Endothelial cell of umbilical vein (primary cell): ENCODE measurements around the gene VSX2. TPM values are rescaled to one million over a fixed set of nuclear protein-coding genes. Genes with fewer than 3 reads are reported as not detected.

Experiments used
- BruUV-seq: library from RNA; stranded (reverse); fragments of 400-500 nt; replicated peaks from 2 replicates; lab custom pipeline; 2021; lab: Mats Ljungman, UMichigan
- CTCF ChIA-PET: fragments of 300-600, 350-600 bp; sonication (Branson Sonifier 250); formaldehyde crosslinking; loops from one replicate; lab custom pipeline; 2021; ENCODE audit warnings: antibody characterized with exemption, inconsistent platforms; lab: Charles Lee
- POLR2A ChIA-PET: fragments of 300-600, 350-600 bp; sonication (Branson Sonifier 250); formaldehyde crosslinking; loops from one replicate; lab custom pipeline; 2021; ENCODE audit warnings: antibody characterized with exemption, inconsistent platforms; lab: Charles Lee
- DNase-seq: peaks from one replicate; pipeline ENCODE4 v3.0.0-alpha.2; 2011; ENCODE audit warnings: low read depth, low spot score
- FAIRE-seq: peaks from 2 replicates; lab custom pipeline; 2011; peaks lifted over from hg19 to GRCh38; lab: Jason Lieb, UNC
- H2AFZ ChIP-seq: 2 replicates; pipeline ENCODE4 v1.6.0; 2012; ENCODE audit warnings: low read depth, low read length, control low read depth, inconsistent platforms
- H3K27ac ChIP-seq: 2 replicates; pipeline ENCODE4 v1.5.1; 2011; ENCODE audit warnings: low read depth, mild to moderate bottlenecking, control low read depth, low read length, moderate library complexity; ENCODE audit not compliant: insufficient read depth
- H3K27me3 ChIP-seq, 2 experiments: 2 replicates each; pipeline versions ENCODE4 v1.6.0 to v1.6.1; 2011; ENCODE audit warnings: low read length in 2 of 2, mixed read lengths in 1 of 2; ENCODE audit not compliant: control insufficient read depth in 2 of 2, insufficient read depth in 2 of 2
- H3K36me3 ChIP-seq, 2 experiments: 2 replicates in 1 of 2; 3 replicates in 1 of 2; pipeline ENCODE4 v1.5.1; 2011; ENCODE audit warnings: low read length in 2 of 2, mild to moderate bottlenecking in 1 of 2, moderate library complexity in 1 of 2; ENCODE audit not compliant: control insufficient read depth in 2 of 2, insufficient read depth in 2 of 2; ENCODE audit errors: extremely low read depth in 1 of 2
- H3K4me1 ChIP-seq: 3 replicates; pipeline ENCODE4 v1.5.1; 2011; ENCODE audit warnings: mild to moderate bottlenecking, low read length; ENCODE audit not compliant: control insufficient read depth, insufficient read depth; ENCODE audit errors: extremely low read depth
- H3K4me2 ChIP-seq: 2 replicates; pipeline ENCODE4 v1.6.1; 2011; ENCODE audit warnings: low read length, control low read depth, mixed read lengths; ENCODE audit not compliant: insufficient read depth
- H3K4me3 ChIP-seq, 3 experiments: fragments of 200-600 bp in 1 of 3; sonication (generic), shearing (Covaris generic) in 1 of 3; replicated peaks in 1 of 3; 2 replicates each; pipeline ENCODE4 v1.5.1; 2011 to 2016; ENCODE audit warnings: control low read depth in 3 of 3, low read length in 3 of 3, mild to moderate bottlenecking in 2 of 3, inconsistent platforms in 1 of 3, low read depth in 1 of 3, moderate library complexity in 1 of 3; ENCODE audit not compliant: insufficient read depth in 1 of 3
- H3K79me2 ChIP-seq: 2 replicates; pipeline ENCODE4 v1.6.0; 2012; ENCODE audit warnings: low read length, inconsistent platforms; ENCODE audit not compliant: control insufficient read depth, insufficient read depth
- H3K9ac ChIP-seq: replicated peaks from 2 replicates; pipeline ENCODE3; 2011; ENCODE audit warnings: low read length, control low read depth; ENCODE audit not compliant: insufficient read depth; ENCODE audit errors: extremely low read depth
- H3K9me1 ChIP-seq: replicated peaks from 3 replicates; pipeline ENCODE4 v1.6.0; 2011; ENCODE audit warnings: mild to moderate bottlenecking, low read length; ENCODE audit not compliant: control insufficient read depth, insufficient read depth; ENCODE audit errors: extremely low read depth
- H3K9me3 ChIP-seq: replicated peaks from 2 replicates; pipeline ENCODE4 v1.5.1; 2012; ENCODE audit warnings: low read length, inconsistent platforms; ENCODE audit not compliant: control insufficient read depth, insufficient read depth
- H4K20me1 ChIP-seq: replicated peaks from 2 replicates; pipeline ENCODE3; 2011; ENCODE audit warnings: mild to moderate bottlenecking, low read length; ENCODE audit not compliant: control insufficient read depth, insufficient read depth; ENCODE audit errors: extremely low read depth
- JUN ChIP-seq: IDR thresholded peaks from 2 replicates; pipeline ENCODE4 v1.6.1; 2011; ENCODE audit warnings: borderline replicate concordance, low read depth; ENCODE audit not compliant: insufficient read length, insufficient read depth
- POLR2A ChIP-seq: IDR thresholded peaks from 2 replicates; pipeline ENCODE4 v1.6.1; 2012; ENCODE audit warnings: low read depth, mild to moderate bottlenecking, control low read depth, low read length
- POLR2AphosphoS5 ChIP-seq: IDR thresholded peaks from 2 replicates; pipeline ENCODE4 v1.6.1; 2012; ENCODE audit warnings: low read depth, mild to moderate bottlenecking, control low read depth, low read length, moderate library complexity; ENCODE audit not compliant: insufficient read depth
- dilution Hi-C: fragments of 300-500 bp; cut with MboI; formaldehyde crosslinking; loops from one replicate; pipeline ENCODE4 v1.15.0; 2019; ENCODE audit warnings: low sequenced_read_pairs; ENCODE audit not compliant: extremely low pct_ligation_motif_present
- intact Hi-C: fragments of 100-400 bp; cut with micrococcal nuclease; formaldehyde crosslinking; loops from one replicate; pipeline ENCODE4 v1.10.0; 2022
- polyA plus RNA-seq, 4 experiments: library from polyadenylated mRNA; depleted of rRNA in 3 of 4; stranded (reverse) in 3 of 4; unstranded in 1 of 4; fragments of >200 nt; gene quantifications; 2 replicates each; pipeline versions ENCODE4 v1.2.1 to v1.2.3, GENCODE V29; 2011 to 2012; ENCODE audit warnings: missing spikeins in 1 of 4
- total RNA-seq: library from RNA; stranded (reverse); gene quantifications from 2 replicates; pipeline ENCODE4 v1.2.3, GENCODE V29; 2021
- TF ChIP-seq, protein P1 (sequence below), 2 donors: IDR thresholded peaks; 1 replicate in 1 of 2; 2 replicates in 1 of 2; pipeline ENCODE4 v1.5.1; 2011; ENCODE audit warnings: low read length in 2 of 2, mild to moderate bottlenecking in 2 of 2, moderate library complexity in 2 of 2, control low read depth in 1 of 2, inconsistent platforms in 1 of 2, low read depth in 1 of 2; ENCODE audit not compliant: insufficient read depth in 1 of 2; ENCODE audit errors: extremely low read depth in 1 of 2
- TF ChIP-seq, protein P2 (sequence below): IDR thresholded peaks from 2 replicates; pipeline ENCODE4 v1.6.1; 2011; ENCODE audit not compliant: insufficient read depth, insufficient read length

Gene VSX2
- total and polyA plus RNA-seq, 2 donors (not counting 3 experiments of a cell fraction or from before 2014, with no cell fraction given) = not detected

DNA sequence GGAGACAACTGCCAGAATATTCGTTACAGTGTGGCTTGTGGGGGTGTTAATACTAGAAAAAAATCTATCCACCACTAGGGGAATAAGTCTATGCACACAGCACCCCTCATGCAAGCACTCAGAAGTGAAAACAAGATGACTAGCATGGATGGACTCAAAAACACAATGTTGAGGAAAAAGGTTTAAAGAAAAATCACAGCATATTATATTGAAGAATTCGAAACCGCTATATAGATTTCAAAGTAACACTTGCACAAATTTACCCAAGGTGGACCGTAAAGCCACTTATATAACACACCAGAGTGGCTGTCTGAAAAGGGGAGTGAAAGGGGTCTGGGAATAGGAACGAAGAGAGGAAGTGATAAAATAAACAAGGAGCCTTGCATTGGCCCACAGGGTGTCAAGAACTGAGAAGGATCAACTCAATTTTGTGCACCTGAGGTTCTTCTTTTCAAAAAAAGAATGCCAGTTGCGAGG is 62.9 kb downstream of the VSX2 start:
- peaks cover 0 to 9% of the 10 kb centered on the region in 2 experiments for H3K36me3 ChIP-seq
- peak overlapping the region; percentile 87 for H2AFZ ChIP-seq
- H3K9me3 ChIP-seq = no peaks in the 10 kb centered on the region
- peak overlapping the region; percentile 44 for H3K27ac ChIP-seq
- no peaks in the 10 kb centered on the region for H3K27me3 ChIP-seq
- TF ChIP-seq POLR2A = no peak
- TF ChIP-seq, protein P1, sequence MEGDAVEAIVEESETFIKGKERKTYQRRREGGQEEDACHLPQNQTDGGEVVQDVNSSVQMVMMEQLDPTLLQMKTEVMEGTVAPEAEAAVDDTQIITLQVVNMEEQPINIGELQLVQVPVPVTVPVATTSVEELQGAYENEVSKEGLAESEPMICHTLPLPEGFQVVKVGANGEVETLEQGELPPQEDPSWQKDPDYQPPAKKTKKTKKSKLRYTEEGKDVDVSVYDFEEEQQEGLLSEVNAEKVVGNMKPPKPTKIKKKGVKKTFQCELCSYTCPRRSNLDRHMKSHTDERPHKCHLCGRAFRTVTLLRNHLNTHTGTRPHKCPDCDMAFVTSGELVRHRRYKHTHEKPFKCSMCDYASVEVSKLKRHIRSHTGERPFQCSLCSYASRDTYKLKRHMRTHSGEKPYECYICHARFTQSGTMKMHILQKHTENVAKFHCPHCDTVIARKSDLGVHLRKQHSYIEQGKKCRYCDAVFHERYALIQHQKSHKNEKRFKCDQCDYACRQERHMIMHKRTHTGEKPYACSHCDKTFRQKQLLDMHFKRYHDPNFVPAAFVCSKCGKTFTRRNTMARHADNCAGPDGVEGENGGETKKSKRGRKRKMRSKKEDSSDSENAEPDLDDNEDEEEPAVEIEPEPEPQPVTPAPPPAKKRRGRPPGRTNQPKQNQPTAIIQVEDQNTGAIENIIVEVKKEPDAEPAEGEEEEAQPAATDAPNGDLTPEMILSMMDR (IDR thresholded peaks at IDR 0.05; ENCODE audit: extremely low read depth in 1 of 2, insufficient read depth in 1 of 2, low read depth in 1 of 2, low read length in 2 of 2) = peak; percentile 39 to 41
- FAIRE-seq (no peak), DNase-seq (peak; percentile 72)
- no peaks in the 10 kb centered on the region for H3K9me1 ChIP-seq
- dilution Hi-C loops (no loop called here), intact Hi-C loops (no loop called here)
- no TSS peak for BruUV-seq
- H3K9ac ChIP-seq = peak overlapping the region; percentile 59
- POLR2A ChIA-PET = no interaction called here
- peak overlapping the region; percentile 96 for H3K4me2 ChIP-seq
- H3K79me2 ChIP-seq = peaks cover 34% of the 10 kb centered on the region
- no peaks in the 10 kb centered on the region for H4K20me1 ChIP-seq
- CTCF ChIA-PET = interaction anchor here (0.6 to 1.3 kb wide), 6 partner anchors 9 to 176 kb away, joined by 3 to 4 read pairs (median 4); no protein-coding TSS in a partner anchor
- H3K4me3 ChIP-seq = peak overlapping the region; percentile 77 to 98 (median 83)
- H3K4me1 ChIP-seq = peaks cover 28% of the 10 kb centered on the region

DNA sequence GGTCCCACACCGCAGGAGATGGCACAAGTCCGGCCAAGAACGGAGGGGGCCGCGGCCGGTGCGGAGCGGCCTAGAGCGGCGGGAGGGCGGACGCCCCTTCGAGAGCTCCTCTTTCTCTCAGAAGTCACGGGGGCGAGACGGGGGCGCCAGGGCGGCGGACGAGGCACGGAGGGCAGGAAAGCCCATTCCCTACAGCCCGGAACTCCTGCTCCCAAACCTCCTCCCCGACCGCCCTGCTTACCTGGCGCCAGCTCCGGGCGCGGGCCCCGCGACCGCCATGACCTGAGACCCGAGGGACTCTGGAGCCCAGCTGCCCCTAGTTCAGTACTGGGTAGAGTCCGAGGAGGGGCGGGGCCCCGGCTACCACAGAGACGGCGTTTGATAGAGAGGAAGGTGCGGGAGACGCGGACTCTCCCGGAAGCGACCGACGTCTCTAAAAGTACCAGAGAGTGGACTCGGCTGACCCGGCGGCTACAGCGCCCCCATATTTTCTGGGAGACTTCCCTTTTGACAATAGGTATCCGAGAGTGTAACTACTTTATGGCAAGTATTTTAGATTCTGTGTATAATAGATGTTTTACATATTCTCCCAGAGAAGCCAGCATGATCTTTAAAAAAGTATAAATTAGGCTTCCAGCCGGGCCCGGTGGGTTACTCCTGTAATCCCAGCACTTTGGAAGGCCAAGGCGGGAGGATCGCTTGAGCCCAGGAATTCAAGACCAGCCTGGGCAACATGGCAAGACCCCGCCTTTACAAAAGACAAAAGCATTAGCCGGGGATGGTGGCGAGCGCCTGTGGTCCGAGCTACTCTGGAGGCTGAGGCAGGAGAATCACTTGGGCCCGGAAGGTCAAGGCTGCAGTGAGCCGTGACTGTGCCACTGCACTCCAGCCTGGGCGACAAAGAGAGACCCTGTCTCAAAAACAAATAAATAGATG is 63.7 kb downstream of the VSX2 start, which contains the start of gene ABCD4:
TSS of gene ABCD4 (minus strand) at position 301 of the 936 bp plus-strand sequence. CDS start at position 279, 22 bp downstream.
- peaks cover 28% of the 10 kb centered on the region for H3K4me1 ChIP-seq
- peak within 1 kb of the TSS; percentile 44 for H3K27ac ChIP-seq
- DNase-seq (peak; percentile 92), FAIRE-seq (peak; percentile 96)
- peaks cover 0 to 4% of the 10 kb centered on the region in 2 experiments for H3K36me3 ChIP-seq
- no peaks in the 10 kb centered on the region for H3K9me3 ChIP-seq
- intact Hi-C loops (no loop called here), dilution Hi-C loops (no loop called here)
- CTCF ChIA-PET = interaction anchor here (0.6 to 1.3 kb wide), 7 partner anchors 8 to 175 kb away, joined by 3 to 4 read pairs (median 4); no protein-coding TSS in a partner anchor
- TF ChIP-seq JUN = no peak
- TF ChIP-seq, protein P2, sequence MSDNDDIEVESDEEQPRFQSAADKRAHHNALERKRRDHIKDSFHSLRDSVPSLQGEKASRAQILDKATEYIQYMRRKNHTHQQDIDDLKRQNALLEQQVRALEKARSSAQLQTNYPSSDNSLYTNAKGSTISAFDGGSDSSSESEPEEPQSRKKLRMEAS = no peak
- peak; percentile 91 for TF ChIP-seq POLR2A
- TF ChIP-seq, protein P1 (IDR thresholded peaks at IDR 0.05; ENCODE audit: extremely low read depth in 1 of 2, insufficient read depth in 1 of 2, low read depth in 1 of 2, low read length in 2 of 2) = peak; percentile 3 to 42
- TF ChIP-seq POLR2AphosphoS5 = peak; percentile 92
- BruUV-seq = TSS peak; percentile 76
- peak within 1 kb of the TSS; percentile 77 to 98 (median 83) for H3K4me3 ChIP-seq
- POLR2A ChIA-PET = no interaction called here
- H2AFZ ChIP-seq = peak within 1 kb of the TSS; percentile 87
- no peaks in the 10 kb centered on the region for H4K20me1 ChIP-seq
- H3K27me3 ChIP-seq = no peaks in the 10 kb centered on the region
- peak within 1 kb of the TSS; percentile 96 for H3K4me2 ChIP-seq
- H3K9me1 ChIP-seq = no peaks in the 10 kb centered on the region
- peaks cover 32% of the 10 kb centered on the region for H3K79me2 ChIP-seq
- peak within 1 kb of the TSS; percentile 59 for H3K9ac ChIP-seq
